ENCODE results near the gene WDR81. TPM values are rescaled to one million over a fixed set of nuclear protein-coding genes. Genes with fewer than 3 reads are reported as not detected.

WDR81 gene
- total RNA-seq, 1 experiment from 2014 or later: 20.5 TPM

DNA sequence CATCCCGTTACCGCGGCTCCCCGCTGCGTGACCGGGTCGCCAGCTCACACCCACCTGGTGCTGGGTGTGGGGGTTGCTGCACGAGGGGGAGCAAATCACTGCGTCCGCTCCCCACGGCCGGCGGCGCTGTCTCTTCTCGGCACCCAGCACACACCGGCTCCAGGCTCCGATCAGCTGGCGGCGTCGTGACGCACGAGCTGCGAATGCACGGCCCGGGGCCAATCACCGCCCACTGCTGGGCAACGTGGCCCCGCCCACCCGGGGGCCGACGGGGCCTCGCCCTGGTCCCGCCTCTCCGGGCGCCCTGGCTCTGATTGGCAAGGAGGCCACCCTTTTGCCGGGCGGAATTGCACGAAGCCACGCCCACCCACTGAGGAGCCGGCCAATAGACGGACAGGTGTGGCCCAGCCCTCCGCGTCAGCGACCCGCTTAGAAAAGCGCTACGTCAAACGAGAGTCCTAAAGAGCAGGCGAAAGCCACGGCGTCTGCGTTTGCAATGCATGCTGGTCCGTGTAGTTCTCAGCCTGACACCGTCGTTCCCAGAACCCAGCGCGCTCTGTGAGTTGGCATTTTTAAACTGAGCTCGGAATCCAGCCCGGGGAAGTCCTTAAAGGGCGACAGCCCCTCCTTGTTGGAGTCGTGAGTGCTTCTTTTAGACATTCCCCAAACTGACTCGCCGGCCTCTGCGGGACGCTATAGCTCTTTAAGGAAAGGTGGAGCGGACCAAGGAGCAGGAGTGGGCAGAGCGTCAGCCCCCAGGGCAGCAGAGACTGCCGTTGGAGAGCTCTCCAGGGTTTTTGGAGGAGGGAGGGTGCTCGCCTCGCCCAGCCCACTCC lies 8.2 kb upstream of the WDR81 start:
- CTCF ChIA-PET: interaction anchor here (0.6 to 2.0 kb wide), 10 partner anchors 33 to 1295 kb away, joined by 3 to 11 read pairs (median 4); partner anchors contain the start of genes RILP and RTN4RL1
- TF ChIP-seq, protein P1, sequence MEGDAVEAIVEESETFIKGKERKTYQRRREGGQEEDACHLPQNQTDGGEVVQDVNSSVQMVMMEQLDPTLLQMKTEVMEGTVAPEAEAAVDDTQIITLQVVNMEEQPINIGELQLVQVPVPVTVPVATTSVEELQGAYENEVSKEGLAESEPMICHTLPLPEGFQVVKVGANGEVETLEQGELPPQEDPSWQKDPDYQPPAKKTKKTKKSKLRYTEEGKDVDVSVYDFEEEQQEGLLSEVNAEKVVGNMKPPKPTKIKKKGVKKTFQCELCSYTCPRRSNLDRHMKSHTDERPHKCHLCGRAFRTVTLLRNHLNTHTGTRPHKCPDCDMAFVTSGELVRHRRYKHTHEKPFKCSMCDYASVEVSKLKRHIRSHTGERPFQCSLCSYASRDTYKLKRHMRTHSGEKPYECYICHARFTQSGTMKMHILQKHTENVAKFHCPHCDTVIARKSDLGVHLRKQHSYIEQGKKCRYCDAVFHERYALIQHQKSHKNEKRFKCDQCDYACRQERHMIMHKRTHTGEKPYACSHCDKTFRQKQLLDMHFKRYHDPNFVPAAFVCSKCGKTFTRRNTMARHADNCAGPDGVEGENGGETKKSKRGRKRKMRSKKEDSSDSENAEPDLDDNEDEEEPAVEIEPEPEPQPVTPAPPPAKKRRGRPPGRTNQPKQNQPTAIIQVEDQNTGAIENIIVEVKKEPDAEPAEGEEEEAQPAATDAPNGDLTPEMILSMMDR (conservative IDR thresholded peaks at IDR 0.05): peak; percentile 31; the same call in 1 of the 2 replicates
- no peak for TF ChIP-seq EZH2 (IDR thresholded peaks at IDR 0.05; ENCODE audit: low read depth)
- Histone ChIP-seq H4K20me1 (ENCODE audit: insufficient read depth) (peaks cover 4% of the 10 kb centered on the region; the same call in 1 of the 2 replicates), H3K27me3 (ENCODE audit: insufficient read depth, low read depth) (no peaks in the 10 kb centered on the region), H3F3A (ENCODE audit: insufficient read depth, low read depth) (peaks cover 44% of the 10 kb centered on the region), H3K4me1 (replicated peaks; ENCODE audit: insufficient read depth) (peaks cover 25% of the 10 kb centered on the region), H3K27ac (peak overlapping the region; percentile 99), H3K4me2 (peak overlapping the region; percentile 76), H3K79me2 (ENCODE audit: low read depth) (peaks cover 20% of the 10 kb centered on the region), H3K4me3 (peak overlapping the region; percentile 81), H3K9me2 (ENCODE audit: insufficient read depth) (no peaks in the 10 kb centered on the region), H3K9me3 (ENCODE audit: insufficient read depth, low read depth) (no peaks in the 10 kb centered on the region), H3K36me3 (ENCODE audit: low read depth) (0 out of 2 replicates have a peak, but pooled peaks cover 14% of the 10 kb centered on the region), H2AFZ (peak overlapping the region; percentile 15; the same call in 1 of the 2 replicates)
- TSS peak; percentile 74 for BruUV-seq (replicated peaks)
- intact Hi-C loops (cut with micrococcal nuclease; ENCODE audit: unreplicated experiment): loop anchor here (2.0 to 10.0 kb wide), 8 partner anchors 37 to 685 kb away; partner anchors contain the start of genes MNT, OVCA2, PITPNA and SMYD4
- peak; percentile 99 to 100 for DNase-seq
- POLR2A ChIA-PET (ENCODE audit: unreplicated experiment): interaction anchor here (0.5 to 2.0 kb wide), 22 partner anchors 8 to 1013 kb away, joined by 3 to 18 read pairs (median 4); partner anchors contain the start of genes INPP5K, PRPF8, RILP and RPA1

DNA sequence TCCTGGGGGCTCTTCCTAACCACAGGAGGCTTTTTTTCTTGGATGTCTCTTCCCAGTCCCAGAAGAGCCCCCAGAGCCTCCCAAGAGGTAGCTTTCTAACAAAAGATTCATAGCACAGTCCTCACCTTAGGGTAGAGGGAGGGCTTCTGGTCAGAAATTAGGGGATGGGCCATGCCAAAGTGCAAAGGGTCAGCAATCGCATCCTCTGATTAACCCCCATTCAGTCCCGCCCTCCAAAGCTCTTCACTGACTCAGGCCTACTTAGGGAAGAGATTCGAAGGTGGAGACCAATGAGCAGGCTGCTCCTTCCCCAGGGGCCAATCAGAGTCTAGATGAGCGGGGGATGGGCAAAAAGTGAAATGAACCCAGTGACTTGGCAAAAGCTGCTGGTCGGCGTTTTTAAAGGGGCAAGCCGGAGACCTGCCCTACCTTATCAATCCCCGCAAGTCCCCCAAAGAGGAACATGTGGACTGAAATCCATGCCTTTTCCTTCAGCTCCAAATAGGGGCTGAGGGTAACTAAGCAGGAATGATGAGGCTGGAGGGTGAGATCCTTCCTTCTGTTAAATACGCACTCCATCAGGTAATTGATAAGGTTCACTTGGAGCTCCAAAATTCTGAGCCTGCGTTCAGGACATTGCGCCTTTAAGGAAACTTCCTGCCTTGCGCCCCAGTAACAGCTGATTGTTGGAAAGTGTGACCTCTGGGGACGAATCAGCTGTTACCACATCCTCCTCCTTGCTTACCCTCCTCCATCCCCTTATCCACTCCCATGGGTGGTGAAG lies 7.4 kb upstream of the WDR81 start:
- H3K9me2 ChIP-seq (ENCODE audit: insufficient read depth): no peaks in the 10 kb centered on the region
- DNase-seq: peak; percentile 96 to 99
- TF ChIP-seq, protein P1 (conservative IDR thresholded peaks at IDR 0.05): no peak
- TF ChIP-seq EZH2 (IDR thresholded peaks at IDR 0.05; ENCODE audit: low read depth): no peak
- H3K27ac ChIP-seq: peak overlapping the region; percentile 99
- peaks cover 25% of the 10 kb centered on the region for H3K4me1 ChIP-seq (replicated peaks; ENCODE audit: insufficient read depth)
- H3K4me3 ChIP-seq: peak overlapping the region; percentile 74
- H3K4me2 ChIP-seq: peak overlapping the region; percentile 76
- peak overlapping the region; percentile 66 for H2AFZ ChIP-seq
- H4K20me1 ChIP-seq (ENCODE audit: insufficient read depth): peaks cover 4% of the 10 kb centered on the region; the same call in 1 of the 2 replicates
- 0 out of 2 replicates have a peak, but pooled peaks cover 11% of the 10 kb centered on the region for H3K36me3 ChIP-seq (ENCODE audit: low read depth)
- CTCF ChIA-PET: interaction anchor here (0.6 to 2.0 kb wide), 9 partner anchors 35 to 1296 kb away, joined by 3 to 11 read pairs (median 4); partner anchors contain the start of genes RILP and RTN4RL1
- intact Hi-C loops (cut with micrococcal nuclease; ENCODE audit: unreplicated experiment): loop anchor here (1.0 to 10.0 kb wide), 10 partner anchors 33 to 684 kb away; partner anchors contain the start of genes MNT, OVCA2, PITPNA and PRPF8
- no TSS peak for BruUV-seq (replicated peaks)
- peaks cover 38% of the 10 kb centered on the region; the same call in 1 of the 2 replicates for H3F3A ChIP-seq (ENCODE audit: insufficient read depth, low read depth)
- POLR2A ChIA-PET (ENCODE audit: unreplicated experiment): interaction anchor here (0.6 to 2.0 kb wide), 18 partner anchors 8 to 1012 kb away, joined by 3 to 18 read pairs (median 4); partner anchors contain the start of genes PRPF8, RILP, RPA1 and SMYD4
- H3K79me2 ChIP-seq (ENCODE audit: low read depth): peaks cover 20% of the 10 kb centered on the region
- H3K27me3 ChIP-seq (ENCODE audit: insufficient read depth, low read depth): no peaks in the 10 kb centered on the region
- no peaks in the 10 kb centered on the region for H3K9me3 ChIP-seq (ENCODE audit: insufficient read depth, low read depth)
